HG03378 (cell line): Measurements from ENCODE around the gene MFSD6.

Source experiments
- ATAC-seq: cut with Tn5 transposase; IDR thresholded peaks from one replicate; pipeline ENCODE4 v1.9.1; 2021; ENCODE audit warnings: mild to moderate bottlenecking, moderate library complexity; ENCODE audit not compliant: unreplicated experiment

Gene MFSD6

DNA sequence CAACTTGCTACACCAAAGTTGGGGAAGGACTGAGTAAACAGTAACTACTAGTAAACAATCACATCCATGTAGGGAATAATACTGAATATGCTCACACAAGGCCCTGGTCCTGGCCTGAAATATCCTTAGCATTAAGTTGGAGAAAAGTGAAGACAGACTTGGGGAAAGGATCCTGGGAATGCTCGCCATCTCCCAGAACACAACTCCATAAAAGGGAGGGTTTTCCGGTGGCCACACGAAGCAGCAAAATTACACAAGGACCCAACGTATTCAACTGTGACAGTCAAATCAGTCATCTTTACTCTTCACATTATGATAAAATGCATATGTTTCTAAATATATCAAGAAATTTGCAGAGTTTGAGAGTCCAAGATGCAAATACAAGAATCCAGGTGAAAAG is 119.1 kb downstream of the MFSD6 start:
- ATAC-seq = no peak

DNA sequence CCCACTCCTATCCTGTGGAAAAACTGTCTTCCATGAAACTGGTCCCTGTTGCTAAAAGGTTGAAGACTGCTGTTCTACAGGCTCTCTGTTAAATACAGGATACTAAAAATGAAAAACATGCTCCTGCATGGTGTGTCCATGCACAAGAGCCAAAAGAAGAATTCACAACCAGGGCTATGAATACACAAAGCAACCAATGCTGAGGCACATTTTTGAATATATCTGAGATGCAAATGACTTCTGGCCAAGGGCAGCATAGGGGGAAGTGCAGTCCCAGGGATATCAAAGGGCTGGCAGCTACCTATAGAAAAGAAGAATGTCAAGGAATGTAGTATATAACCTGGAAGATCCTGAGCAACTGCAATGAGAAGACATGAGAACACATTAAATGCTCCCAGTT is 119.8 kb downstream of the MFSD6 start:
- no peak for ATAC-seq

DNA sequence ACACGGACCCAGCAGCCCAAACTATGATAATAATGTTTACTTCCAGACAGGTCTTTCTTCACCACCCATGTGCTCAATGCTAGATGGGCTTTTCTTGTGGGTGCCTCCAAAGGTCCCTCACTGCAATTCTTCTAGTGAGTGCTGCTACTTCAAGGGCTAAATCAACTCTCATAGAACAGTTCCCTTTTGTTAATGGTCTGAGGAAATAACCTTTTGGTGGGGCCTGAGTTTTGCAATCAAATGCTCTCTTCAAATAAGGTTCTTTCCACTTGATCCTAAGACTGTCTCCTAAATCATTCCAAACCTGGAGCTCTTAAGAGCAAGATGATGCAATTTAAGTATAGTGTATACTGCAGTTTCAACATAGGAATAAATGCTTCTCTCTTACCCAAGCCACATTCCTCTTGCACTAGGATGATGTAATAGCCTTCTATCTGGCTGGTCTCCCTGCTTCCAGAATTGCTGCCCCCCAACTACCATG is 120.4 kb downstream of the MFSD6 start:
- no peak for ATAC-seq

DNA sequence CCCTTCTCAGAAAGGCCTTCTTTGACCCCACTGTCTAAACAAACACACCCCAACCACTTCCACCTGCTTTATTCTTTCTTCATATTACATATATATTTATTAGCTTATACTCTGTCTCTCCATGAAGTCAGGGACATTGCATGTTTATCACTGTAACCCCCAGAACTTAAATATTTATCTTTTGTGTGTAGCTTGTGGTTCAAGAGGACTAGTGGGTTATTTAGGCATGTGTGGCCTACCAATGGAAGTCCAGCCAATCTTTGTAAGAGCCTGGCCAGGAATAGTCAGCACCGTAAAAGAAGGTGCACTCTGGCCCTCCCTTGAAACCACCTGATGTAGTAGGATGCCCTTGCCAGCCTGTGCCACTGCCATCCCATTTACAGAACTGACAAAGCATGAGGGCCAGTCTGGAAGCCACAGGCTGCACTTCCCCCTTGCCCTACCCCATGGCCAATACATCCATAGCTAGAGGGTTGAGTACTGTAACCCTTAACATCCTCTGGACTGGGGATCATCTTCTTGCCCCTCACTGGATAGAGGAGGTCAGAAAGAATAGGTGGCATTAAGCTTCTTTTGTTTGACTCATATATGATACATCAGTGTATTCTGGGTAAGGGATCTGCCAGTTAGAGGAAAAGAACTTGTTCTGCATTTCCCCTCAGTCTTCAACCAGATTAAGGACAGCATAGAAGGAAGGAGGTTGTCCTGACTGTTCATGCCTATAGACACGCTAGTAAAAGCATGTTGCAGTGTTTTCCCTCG is 121.5 kb downstream of the MFSD6 start:
- ATAC-seq = no peak

DNA sequence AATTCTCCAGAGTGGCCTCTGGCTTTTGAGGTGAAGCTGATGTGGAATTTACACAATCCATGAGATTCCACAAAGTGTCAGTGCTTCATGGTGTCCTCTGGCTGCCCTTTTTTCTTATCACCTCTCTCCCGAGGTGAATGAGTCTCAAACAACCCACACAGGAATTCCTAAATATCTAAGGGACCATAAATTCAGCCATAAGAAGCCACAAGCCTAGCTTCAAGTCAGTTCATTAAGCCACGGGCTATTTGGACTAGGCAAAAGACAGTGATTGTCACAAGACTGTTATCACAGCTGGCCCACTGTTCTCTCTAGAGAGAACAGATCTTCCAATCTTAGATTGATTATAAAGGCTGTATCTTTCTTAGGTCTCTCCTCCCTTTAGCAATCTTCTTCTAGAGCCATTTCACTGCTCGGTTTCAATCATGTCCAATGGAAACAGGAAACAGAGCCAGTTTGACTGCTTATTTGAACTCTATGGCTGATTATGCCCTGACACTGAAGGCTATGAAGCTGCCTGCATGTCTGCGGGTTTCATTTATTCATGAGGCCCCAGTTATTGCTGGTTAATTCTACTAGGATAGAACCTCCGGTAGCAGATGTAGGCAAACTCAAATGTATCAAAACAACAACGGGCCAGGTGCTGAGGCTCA is 122.2 kb downstream of the MFSD6 start:
- no peak for ATAC-seq

DNA sequence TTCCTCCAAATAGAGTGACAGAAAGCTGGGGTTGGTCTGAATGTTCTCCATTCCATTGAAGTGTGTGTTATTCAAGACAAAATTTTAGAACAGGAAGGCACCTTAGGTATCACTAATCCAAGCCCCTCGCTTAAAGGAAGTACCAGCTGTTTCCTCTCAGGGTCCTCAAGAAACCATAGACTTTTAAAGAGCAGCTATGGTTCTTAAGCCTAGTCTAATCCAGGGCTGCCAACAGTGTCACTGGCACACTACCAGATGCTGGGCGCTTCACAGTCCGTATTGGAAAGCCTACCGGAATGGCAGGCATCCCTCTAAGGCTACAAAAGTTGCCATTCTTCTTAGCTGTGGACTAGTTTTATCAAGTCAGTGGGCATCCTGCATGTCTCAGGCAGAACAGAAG is 124.4 kb downstream of the MFSD6 start:
- ATAC-seq = no peak

DNA sequence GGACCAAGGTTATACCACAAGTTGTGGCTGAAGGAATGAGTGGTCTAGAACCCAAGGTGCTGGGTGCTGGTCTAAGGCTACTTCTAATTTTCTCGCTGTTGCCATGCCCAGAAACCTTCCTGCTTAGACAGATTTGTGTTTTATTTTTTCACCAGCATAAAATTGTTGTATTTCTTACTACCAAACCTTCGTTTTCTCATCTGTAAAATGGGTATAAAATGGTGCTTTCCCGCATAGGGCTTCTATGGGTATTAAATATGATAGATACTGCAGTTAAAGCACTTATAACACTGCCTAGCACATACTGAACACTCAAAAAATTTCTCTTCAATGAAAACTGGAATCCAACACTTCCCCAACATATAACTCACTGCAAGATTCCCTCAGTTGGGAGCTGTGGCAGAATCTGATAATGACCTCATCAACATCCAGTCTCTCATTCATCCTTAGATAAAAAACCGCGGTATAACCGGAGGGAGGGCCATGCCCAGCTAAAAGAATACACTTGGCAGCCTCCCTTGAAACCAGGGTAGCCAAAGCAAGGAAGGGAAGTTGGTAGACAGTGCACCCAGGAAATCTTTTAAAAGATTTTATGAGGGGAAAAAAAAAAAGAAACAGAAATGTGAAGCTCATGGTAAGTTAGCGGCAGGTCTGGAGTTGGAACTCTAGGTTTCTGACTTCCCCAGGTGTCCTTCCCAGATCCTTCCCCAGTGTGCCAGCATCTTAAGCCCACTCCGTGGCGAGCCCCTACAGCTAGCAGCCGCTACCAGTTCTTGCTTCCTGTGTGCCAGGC is 125.2 kb downstream of the MFSD6 start:
- ATAC-seq = no peak

DNA sequence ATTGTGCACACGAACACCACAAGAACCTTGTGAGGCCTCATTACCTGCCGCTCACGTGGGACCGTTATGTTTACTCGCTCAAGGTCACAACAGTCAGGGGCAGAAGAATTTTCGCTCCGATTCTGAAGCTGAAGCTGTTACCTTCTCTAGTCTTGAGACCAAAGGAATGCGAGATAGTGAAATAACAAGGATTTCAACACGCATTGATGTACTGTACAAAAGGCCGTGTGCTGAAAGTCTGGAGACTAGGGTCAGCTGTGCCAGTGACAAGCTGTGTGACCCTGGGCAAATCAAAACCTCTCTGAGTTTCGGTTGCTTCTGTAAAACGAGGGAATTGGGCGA is 125.8 kb downstream of the MFSD6 start:
- peak; percentile 13 for ATAC-seq

DNA sequence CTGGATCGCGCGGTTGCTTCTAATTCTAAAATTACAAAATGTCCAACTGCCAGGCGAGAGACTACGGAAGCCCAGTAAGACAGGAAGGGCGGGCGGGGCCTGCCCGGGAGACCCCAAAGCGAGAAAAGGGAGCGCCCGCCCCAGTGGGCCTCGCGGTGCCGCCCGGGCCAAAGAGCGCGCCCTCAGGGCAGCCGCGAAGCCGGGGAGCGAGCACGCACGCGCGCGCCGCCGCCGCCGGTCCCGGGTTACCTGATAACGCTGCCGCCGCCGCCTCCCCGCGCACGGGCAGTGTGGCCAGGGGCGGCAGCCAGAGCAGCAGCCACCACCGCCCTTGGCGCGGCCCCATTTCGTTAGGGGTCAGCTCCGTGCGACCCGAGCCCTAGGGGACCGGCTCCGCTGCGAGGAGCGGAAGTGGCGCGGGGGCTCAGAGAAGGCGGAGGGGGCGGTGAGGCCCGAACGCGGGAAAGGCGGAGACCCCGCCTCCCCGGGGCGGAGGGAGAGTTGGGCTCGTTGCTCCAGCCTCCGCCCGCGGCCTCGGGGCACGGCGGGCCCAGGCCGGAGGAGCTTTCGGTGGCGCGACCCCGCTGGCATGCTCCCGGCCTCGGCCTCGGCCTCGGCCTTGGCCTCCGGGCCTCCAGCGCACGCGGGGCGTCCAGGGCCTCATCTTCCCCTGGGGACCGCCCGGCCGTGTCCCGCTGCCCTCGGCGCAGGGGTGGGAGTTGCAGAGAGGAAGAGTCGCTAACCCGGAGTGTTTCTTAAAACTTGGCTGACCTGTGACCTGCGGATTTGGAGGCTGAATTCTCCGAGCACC is 126.4 kb downstream of the MFSD6 start, which contains the start of gene NEMP2:
TSS of gene NEMP2 (minus strand) at position 413 of the 811 bp plus-strand sequence. CDS start at position 346, 67 bp downstream.
- peak; percentile 55 for ATAC-seq

DNA sequence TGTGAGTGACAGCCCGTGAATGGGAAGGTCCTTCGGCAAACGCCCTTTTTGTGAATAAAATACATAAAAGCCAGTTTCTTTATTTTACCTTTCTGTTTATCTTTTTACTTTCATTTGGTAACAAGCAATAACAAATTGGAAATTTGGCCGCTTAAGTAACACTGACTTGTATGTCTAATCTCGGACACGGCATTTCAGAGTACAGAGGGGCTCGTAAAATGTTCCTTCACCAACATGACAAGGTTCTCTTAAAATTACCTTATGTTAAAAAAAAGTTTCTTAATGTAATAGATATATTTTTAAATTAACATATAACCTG is 126.9 kb downstream of the MFSD6 start:
- ATAC-seq = no peak

DNA sequence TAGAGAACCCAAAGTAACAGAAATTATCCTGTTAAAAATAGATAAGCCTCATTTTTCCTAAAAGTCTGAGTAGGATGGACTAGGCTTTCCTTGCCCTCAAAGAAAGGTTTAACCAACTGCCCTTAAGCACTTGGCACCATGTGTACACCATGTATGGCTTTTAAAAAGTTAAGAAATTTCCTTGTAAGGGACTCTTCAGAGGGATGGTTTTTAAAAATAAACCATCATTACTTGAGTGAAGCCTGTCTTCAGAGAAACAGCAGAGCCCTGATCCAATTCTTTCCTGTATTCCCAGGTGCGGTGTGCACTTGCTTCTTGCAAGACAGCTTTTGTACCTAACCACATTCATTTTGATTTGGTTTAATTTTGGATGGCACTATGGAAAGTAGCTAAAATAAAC is 127.4 kb downstream of the MFSD6 start:
- no peak for ATAC-seq

DNA sequence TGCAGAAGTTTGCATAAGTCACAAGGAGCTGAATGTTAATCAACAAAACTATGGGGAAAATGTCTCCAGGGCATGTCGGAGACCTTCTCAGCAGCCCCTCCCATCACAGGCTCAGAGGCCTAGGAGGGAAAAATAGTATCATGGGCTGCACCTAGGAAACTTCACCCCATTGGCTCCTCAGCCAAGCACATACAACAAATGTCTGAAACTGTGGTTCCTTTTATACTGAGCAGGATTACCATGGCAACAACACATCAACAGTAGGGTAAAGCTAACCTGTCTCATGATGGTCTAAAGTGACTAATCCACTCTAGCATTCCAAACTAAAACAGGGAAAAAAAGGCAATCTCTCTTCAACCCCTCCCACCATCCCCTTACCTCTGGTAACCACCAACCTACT is 129.6 kb downstream of the MFSD6 start:
- ATAC-seq = no peak

DNA sequence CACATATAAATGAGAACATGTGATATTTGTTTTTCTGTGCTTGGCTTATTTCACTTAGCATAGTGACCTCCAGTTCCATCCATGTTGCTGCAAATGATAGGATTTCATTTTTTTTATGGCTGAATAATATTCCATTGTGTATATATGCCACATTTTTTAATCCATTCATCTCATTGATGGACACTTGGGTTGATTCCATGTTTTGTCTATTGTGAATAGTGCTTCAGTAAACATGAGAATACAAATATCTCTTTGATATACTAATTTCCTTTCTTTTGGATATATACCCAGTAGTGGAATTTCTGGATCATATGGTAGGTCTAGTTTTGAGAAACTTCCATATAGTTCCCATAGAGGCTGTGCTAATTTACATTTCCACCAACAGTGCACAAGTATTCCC is 130.0 kb downstream of the MFSD6 start:
- ATAC-seq = no peak

DNA sequence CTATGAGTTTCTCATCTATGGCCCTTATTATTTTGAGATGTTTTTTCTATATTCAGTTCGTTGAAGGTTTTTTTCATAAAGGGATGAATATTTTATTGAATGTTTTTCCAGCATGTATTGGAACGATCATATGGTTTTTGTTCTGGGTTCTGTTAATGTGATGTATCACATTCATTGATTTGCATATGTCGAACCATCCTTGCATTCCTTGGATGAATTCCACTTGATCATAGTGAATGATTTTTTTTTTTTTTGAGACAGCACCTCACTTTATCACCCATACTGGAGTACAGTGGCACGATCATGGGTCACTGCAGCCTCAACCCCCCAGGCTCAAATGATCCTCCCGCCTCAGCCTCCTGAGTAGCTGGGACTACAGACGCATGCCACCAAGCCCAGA is 131.9 kb downstream of the MFSD6 start:
- no peak for ATAC-seq

DNA sequence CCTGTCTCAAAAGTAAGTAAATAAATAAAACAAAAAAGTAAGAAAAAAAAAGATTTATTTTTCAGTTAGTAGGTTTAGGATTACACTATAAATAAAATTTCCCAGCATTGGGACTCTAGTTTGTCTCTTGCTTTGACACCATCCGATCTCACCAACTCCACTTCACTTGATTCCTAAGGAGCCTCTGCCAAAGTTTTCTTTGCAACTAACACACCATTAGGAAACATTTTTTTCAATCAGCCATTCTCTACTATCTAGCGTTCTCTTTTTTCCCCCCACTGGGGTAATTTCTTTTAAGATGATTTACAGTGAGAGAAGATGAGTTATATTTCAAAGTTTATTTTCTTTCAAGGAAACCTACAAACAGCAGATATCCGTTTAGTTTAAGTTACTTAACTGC is 136.9 kb downstream of the MFSD6 start:
- no peak for ATAC-seq

DNA sequence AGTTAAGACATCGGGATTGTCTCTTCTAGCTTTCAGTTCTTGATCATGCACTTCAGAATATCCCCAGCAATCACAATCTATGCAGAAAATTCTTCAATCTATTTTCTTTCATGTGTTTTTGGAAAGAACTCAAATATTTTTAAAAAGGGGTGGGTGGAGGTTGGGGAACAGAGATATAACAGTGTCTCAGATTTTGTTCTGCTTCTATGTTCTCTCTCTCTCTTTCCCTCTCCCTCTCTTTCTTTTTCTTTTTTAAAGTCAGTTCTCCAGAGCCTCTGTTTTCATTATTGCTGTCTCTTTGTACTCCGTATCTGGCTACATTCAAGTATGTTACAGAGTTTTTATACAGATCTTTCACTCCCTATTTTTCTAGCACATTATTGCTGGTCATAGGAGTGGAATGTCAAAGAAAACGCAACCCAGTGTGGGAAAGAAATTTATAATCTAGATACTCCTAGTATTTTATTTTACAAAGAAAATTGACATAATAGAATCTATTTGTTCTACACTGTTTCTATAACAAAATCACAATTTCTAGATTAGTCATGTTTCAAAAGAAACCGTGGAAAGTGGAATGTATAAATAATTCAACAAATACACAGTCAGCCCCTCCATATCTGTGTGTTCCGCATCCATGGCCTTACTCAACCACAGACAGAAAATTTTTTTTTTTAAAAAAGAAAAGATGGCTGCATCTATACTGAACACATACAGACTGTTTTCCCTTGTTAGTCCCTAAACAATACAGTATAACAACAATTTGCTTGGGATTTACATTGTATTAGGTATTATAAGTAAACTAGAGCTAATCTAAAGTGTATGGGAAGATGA is 137.6 kb downstream of the MFSD6 start:
- no peak for ATAC-seq

DNA sequence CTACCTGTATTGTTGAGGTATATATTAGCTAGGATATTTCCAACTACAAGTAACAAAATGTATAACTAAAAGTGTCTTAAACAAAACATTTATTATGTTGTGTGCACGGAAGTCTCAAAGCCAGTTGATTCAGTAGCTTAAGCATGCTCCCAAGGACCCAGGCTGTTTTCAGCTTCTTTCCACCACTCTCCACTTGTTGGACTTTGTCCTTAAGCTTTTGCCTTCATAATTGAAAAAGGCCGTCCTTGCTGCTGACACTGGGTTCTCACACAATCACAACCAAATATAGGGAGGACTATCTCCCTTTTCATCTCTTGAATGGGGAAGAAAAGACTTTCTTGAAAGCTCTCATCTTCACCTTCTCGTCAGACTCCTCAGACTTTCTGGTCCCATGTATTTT is 138.6 kb downstream of the MFSD6 start:
- ATAC-seq = no peak

DNA sequence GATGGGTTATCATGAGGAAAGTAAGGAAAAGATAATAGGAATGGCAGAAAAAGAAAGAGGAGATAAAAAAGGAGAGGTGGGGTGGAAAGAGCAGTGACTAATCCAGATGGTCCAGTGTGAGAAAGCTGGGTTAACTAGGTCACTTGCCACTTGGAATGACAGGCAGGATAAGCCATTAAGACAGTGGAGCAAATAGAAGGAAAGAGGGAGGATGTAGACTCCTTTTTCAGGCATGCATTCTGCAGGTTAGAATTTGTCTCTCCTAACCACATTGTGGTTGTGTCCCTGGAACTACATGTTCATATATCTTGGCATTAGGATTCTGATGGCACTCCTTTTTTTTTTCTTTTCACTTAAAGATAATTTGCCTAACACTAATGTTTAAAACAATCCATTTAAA is 139.7 kb downstream of the MFSD6 start:
- ATAC-seq = no peak

DNA sequence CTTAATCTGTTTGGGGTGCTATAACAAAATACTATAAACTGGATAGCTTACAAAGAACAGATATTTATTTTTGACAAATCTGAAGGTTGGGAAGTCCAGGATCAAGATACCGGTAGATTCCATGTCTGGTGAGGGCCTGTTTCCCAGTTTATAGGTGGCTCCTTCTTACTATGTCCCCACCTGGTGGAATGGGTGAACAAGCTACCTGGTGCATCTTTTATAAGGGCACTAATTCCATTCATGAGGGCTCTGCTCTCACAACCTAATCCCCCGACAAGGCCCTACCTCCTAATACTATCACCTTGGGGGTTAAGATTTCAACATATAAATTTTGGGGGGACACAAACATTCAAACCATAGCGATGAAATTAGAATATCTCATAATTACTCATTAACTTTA is 142.0 kb downstream of the MFSD6 start:
- ATAC-seq = no peak
